IMR-90 (cell line): Measurements from ENCODE around the gene TOR4A. TPM values are rescaled to one million over a fixed set of nuclear protein-coding genes. Genes with fewer than 3 reads are reported as not detected.

ENCODE experiments used
- ATAC-seq: fragments of 200-7000 bp; cut with Tn5 transposase; 2 replicates; pipeline ENCODE4 v1.9.1; 2020; ENCODE audit warnings: low read depth, mild to moderate bottlenecking, moderate library complexity
- BruUV-seq: library from RNA; stranded (reverse); fragments of 400-500 nt; replicated peaks from 2 replicates; lab custom pipeline; 2021; lab: Mats Ljungman, UMichigan
- CTCF ChIA-PET: fragments of 300-600 bp; formaldehyde crosslinking; extraction: SDS; loops from one replicate; lab custom pipeline; 2021; ENCODE audit warnings: antibody characterized with exemption; lab: Yijun Ruan, JAX
- POLR2A ChIA-PET: fragments of 300-600 bp; sonication (Branson Sonifier 250); formaldehyde crosslinking; loops from one replicate; lab custom pipeline; 2022; ENCODE audit warnings: antibody characterized with exemption; ENCODE audit not compliant: unreplicated experiment; lab: Charles Lee
- DNase-seq: peaks from one replicate; pipeline ENCODE4 v3.0.0; 2013
- H2AFZ ChIP-seq: replicated peaks from 2 replicates; pipeline ENCODE3; 2013; ENCODE audit warnings: low read length, mild to moderate bottlenecking; ENCODE audit not compliant: poor library complexity
- H2AK5ac ChIP-seq: 2 replicates; pipeline ENCODE4 v1.6.1; 2013; ENCODE audit warnings: low read depth, low read length, inconsistent platforms
- H2AK9ac ChIP-seq: replicated peaks from 2 replicates; pipeline ENCODE3; 2013; ENCODE audit warnings: mild to moderate bottlenecking, low read depth, low read length, moderate library complexity; ENCODE audit not compliant: poor library complexity
- H2BK120ac ChIP-seq: 2 replicates; pipeline ENCODE4 v1.6.1; 2013; ENCODE audit warnings: low read depth, low read length, inconsistent platforms
- H2BK15ac ChIP-seq: 3 replicates; pipeline ENCODE4 v1.6.1; 2013; ENCODE audit warnings: low read depth, low read length, inconsistent platforms
- H2BK20ac ChIP-seq: 2 replicates; pipeline ENCODE4 v1.6.1; 2013; ENCODE audit warnings: low read depth, mild to moderate bottlenecking, inconsistent platforms, low read length, moderate library complexity
- H2BK5ac ChIP-seq: 2 replicates; pipeline ENCODE4 v1.6.1; 2013; ENCODE audit warnings: mild to moderate bottlenecking, low read depth, low read length, inconsistent platforms; ENCODE audit not compliant: poor library complexity, severe bottlenecking
- H3K14ac ChIP-seq: replicated peaks from 2 replicates; pipeline ENCODE4 v1.6.1; 2013; ENCODE audit warnings: low read depth, low read length, inconsistent platforms
- H3K18ac ChIP-seq: 2 replicates; pipeline ENCODE4 v1.6.1; 2013; ENCODE audit warnings: low read depth, low read length, control low read depth
- H3K23ac ChIP-seq: 2 replicates; pipeline ENCODE4 v1.6.1; 2013; ENCODE audit warnings: low read depth, low read length, inconsistent platforms
- H3K27ac ChIP-seq: 2 replicates; pipeline ENCODE4 v1.5.1; 2013; ENCODE audit warnings: mild to moderate bottlenecking, control low read depth, low read length; ENCODE audit not compliant: insufficient read depth
- H3K27me3 ChIP-seq: 2 replicates; pipeline ENCODE4 v1.6.1; 2013; ENCODE audit warnings: low read length; ENCODE audit not compliant: control insufficient read depth, insufficient read depth
- H3K36me3 ChIP-seq: 2 replicates; pipeline ENCODE4 v1.6.1; 2013; ENCODE audit warnings: low read length, mixed read lengths; ENCODE audit not compliant: control insufficient read depth, insufficient read depth
- H3K4ac ChIP-seq: 2 replicates; pipeline ENCODE4 v1.6.1; 2013; ENCODE audit warnings: low read depth, low read length, inconsistent platforms
- H3K4me1 ChIP-seq: 2 replicates; pipeline ENCODE4 v1.6.1; 2013; ENCODE audit warnings: low read length, mixed read lengths; ENCODE audit not compliant: control insufficient read depth, insufficient read depth
- H3K4me2 ChIP-seq: 2 replicates; pipeline ENCODE4 v1.6.1; 2013; ENCODE audit warnings: low read depth, mild to moderate bottlenecking, control low read depth, low read length, moderate library complexity
- H3K4me3 ChIP-seq: 2 replicates; pipeline ENCODE4 v1.5.1; 2013; ENCODE audit warnings: low read depth, mild to moderate bottlenecking, control low read depth, low read length, moderate library complexity; ENCODE audit not compliant: insufficient read depth
- H3K56ac ChIP-seq: 2 replicates; pipeline ENCODE4 v1.6.1; 2013; ENCODE audit warnings: low read length, inconsistent platforms; ENCODE audit not compliant: insufficient read depth; ENCODE audit errors: extremely low read depth
- H3K79me1 ChIP-seq, 2 experiments: 2 replicates each; pipeline ENCODE4 v1.6.1; 2013; ENCODE audit warnings: low read length in 2 of 2, inconsistent platforms in 1 of 2, low read depth in 1 of 2
- H3K9ac ChIP-seq: 2 replicates; pipeline ENCODE4 v1.6.1; 2013; ENCODE audit warnings: low read depth, low read length, control low read depth
- H3K9me1 ChIP-seq: 2 replicates; pipeline ENCODE4 v1.6.1; 2013; ENCODE audit warnings: low read length, inconsistent platforms; ENCODE audit not compliant: insufficient read depth
- H3K9me3 ChIP-seq: 2 replicates; pipeline ENCODE4 v1.6.1; 2013; ENCODE audit warnings: low read length; ENCODE audit not compliant: control insufficient read depth, insufficient read depth
- H4K20me1 ChIP-seq: 2 replicates; pipeline ENCODE4 v1.6.1; 2013; ENCODE audit warnings: low read length, inconsistent platforms; ENCODE audit not compliant: insufficient read depth
- H4K5ac ChIP-seq: 2 replicates; pipeline ENCODE4 v1.6.1; 2013; ENCODE audit warnings: mild to moderate bottlenecking, low read depth, low read length, control low read depth
- H4K8ac ChIP-seq, 2 experiments: 2 replicates each; pipeline ENCODE4 v1.6.1; 2013; ENCODE audit warnings: low read depth in 2 of 2, low read length in 2 of 2, control low read depth in 1 of 2, inconsistent platforms in 1 of 2
- H4K91ac ChIP-seq: 2 replicates; pipeline ENCODE4 v1.6.1; 2013; ENCODE audit warnings: low read depth, low read length, inconsistent platforms; ENCODE audit not compliant: insufficient read depth
- CHD1 ChIP-seq: IDR thresholded peaks from 2 replicates; pipeline ENCODE4 v1.6.1; 2012; ENCODE audit warnings: low read depth, low read length, improper control_type of control experiment
- MAZ ChIP-seq: IDR thresholded peaks from 2 replicates; pipeline ENCODE4 v1.6.1; 2012; ENCODE audit warnings: low read depth, mild to moderate bottlenecking, low read length, improper control_type of control experiment, moderate library complexity, borderline replicate concordance
- POLR2A ChIP-seq: IDR thresholded peaks from 2 replicates; pipeline ENCODE4 v1.6.1; 2012; ENCODE audit warnings: mild to moderate bottlenecking, low read depth, low read length
- RAD21 ChIP-seq: IDR thresholded peaks from 2 replicates; pipeline ENCODE4 v1.6.1; 2012; ENCODE audit warnings: low read length, improper control_type of control experiment
- WGBS, 2 experiments: methylation state at CpG; one replicate each; pipeline versions ENCODE4 v1.1.5 to v1.1.7; 2013; ENCODE audit warnings: missing lambda C conversion rate in 2 of 2; ENCODE audit not compliant: insufficient read length in 1 of 2; ENCODE audit errors: extremely low coverage in 2 of 2; 5-methylcytosine and 5-hydroxymethylcytosine counted together
- dilution Hi-C: fragments of 300-500 bp; cut with HindIII; formaldehyde crosslinking; loops from one replicate; pipeline ENCODE4 v1.14.3; 2018; ENCODE audit warnings: low sequenced_read_pairs; ENCODE audit not compliant: unreplicated experiment
- in situ Hi-C: fragments of 300-500 bp; cut with MboI; formaldehyde crosslinking; loops from 3 replicates; pipeline ENCODE4 v1.14.3; 2019; ENCODE audit warnings: low sequenced_read_pairs, inconsistent platforms, mixed read lengths
- intact Hi-C: fragments of 100-400 bp; cut with micrococcal nuclease; formaldehyde crosslinking; loops from 2 replicates; pipeline ENCODE4 v1.10.0; 2022
- polyA plus RNA-seq, 3 experiments: library from polyadenylated mRNA; depleted of rRNA; stranded (reverse); fragments of >200 nt; gene quantifications; 2 replicates each; pipeline ENCODE4 v1.2.3, GENCODE V29; 2012; ENCODE audit warnings: low replicate concordance in 1 of 3
- total RNA-seq: library from RNA; depleted of rRNA; stranded (reverse); fragments of >200 nt; gene quantifications from 2 replicates; pipeline ENCODE4 v1.2.3, GENCODE V29; 2012

Gene TOR4A
- total and polyA plus RNA-seq, 2 of the 4 experiments (the other 2 are of a cell fraction): 9.7 to 22.9 TPM

DNA sequence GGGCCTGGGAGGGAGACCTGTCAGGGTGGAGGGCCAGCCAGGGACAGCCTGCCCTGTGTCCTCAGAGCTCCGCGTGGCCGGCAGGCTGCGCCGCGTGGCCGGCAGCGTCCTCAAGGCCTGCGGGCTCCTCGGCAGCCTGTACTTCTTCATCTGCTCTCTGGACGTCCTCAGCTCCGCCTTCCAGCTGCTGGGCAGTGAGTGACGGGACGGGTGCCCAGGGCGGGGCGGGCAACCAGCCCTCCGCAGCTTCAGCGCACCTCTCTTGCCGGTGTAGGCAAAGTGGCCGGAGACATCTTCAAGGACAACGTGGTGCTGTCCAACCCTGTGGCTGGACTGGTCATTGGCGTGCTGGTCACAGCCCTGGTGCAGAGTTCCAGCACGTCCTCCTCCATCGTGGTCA is 45.0 kb upstream of the TOR4A start:
- ATAC-seq: no peak
- H2BK5ac ChIP-seq: no peak overlapping the region
- H3K9me1 ChIP-seq: no peaks in the 10 kb centered on the region
- no peak overlapping the region for H3K4ac ChIP-seq
- DNase-seq: no peak
- in situ Hi-C loops: no loop called here
- H3K56ac ChIP-seq: no peak overlapping the region
- H3K4me3 ChIP-seq: no peak overlapping the region
- ChIA-PET POLR2A (no interaction called here), CTCF (no interaction called here)
- H3K14ac ChIP-seq: no peak overlapping the region
- H4K8ac ChIP-seq: no peak overlapping the region
- H3K4me2 ChIP-seq: no peak overlapping the region
- no TSS peak for BruUV-seq
- H3K4me1 ChIP-seq: peaks cover 2% of the 10 kb centered on the region; the same call in 1 of the 2 replicates
- no peak overlapping the region for H3K23ac ChIP-seq
- peaks cover 1% of the 10 kb centered on the region; the same call in 1 of the 2 replicates for H3K27me3 ChIP-seq
- H2BK15ac ChIP-seq: no peak overlapping the region
- no peaks in the 10 kb centered on the region for H3K9me3 ChIP-seq
- WGBS, 2 experiments: 78% methylated on average over 20 of the region's 24 CpGs; no CpG with 5 or more reads in 1 of the 2 experiments
- dilution Hi-C loops: no loop called here
- H3K79me1 ChIP-seq: peaks cover 2 to 10% of the 10 kb centered on the region in 2 experiments; a peak in 2 of 4 replicates
- H2BK20ac ChIP-seq: no peak overlapping the region
- no peak overlapping the region for H2AK9ac ChIP-seq
- no peak overlapping the region for H2BK120ac ChIP-seq
- no peak overlapping the region for H2AFZ ChIP-seq
- no peaks in the 10 kb centered on the region for H3K36me3 ChIP-seq
- H2AK5ac ChIP-seq: no peak overlapping the region
- no peak overlapping the region for H3K27ac ChIP-seq
- H3K18ac ChIP-seq: no peak overlapping the region
- peaks cover 3% of the 10 kb centered on the region; the same call in 1 of the 2 replicates for H4K20me1 ChIP-seq
- H3K9ac ChIP-seq: no peak overlapping the region
- H4K91ac ChIP-seq: no peak overlapping the region
- TF ChIP-seq POLR2A: no peak
- TF ChIP-seq RAD21: no peak
- no peak for TF ChIP-seq CHD1
- TF ChIP-seq MAZ: no peak
- intact Hi-C loops: no loop called here
- H4K5ac ChIP-seq: no peak overlapping the region
